ENCODE results near the gene CENPM. TPM values are rescaled to one million over a fixed set of nuclear protein-coding genes. Genes with fewer than 3 reads are reported as not detected.

Gene CENPM
- total RNA-seq, 1 experiment from 2014 or later = 77.5 TPM

- no peaks in the 10 kb centered on the region for H3K4me1 ChIP-seq (ENCODE audit: insufficient read depth, low read length)
- no peak overlapping the region for H2AFZ ChIP-seq (ENCODE audit: low read length)
- H3K4me3 ChIP-seq (ENCODE audit: low read length) = no peak overlapping the region
- no peaks in the 10 kb centered on the region for H3K9me2 ChIP-seq (replicated peaks; ENCODE audit: low read length)
- H3K79me2 ChIP-seq (ENCODE audit: low read length) = no peaks in the 10 kb centered on the region
- H3F3A ChIP-seq (ENCODE audit: low read length, unreplicated experiment) = no peaks in the 10 kb centered on the region
- no peaks in the 10 kb centered on the region for H3K9me3 ChIP-seq (ENCODE audit: low read length)
- TF ChIP-seq CTCF (conservative IDR thresholded peaks at IDR 0.05; ENCODE audit: low read depth, low read length) (no peak), EZH2 (IDR thresholded peaks at IDR 0.05; ENCODE audit: low read length, unreplicated experiment) (no peak), EZH2phosphoT487 (IDR thresholded peaks at IDR 0.05; ENCODE audit: borderline replicate concordance, low read length) (no peak)
- CTCF ChIA-PET = no interaction called here
- no peak overlapping the region for H3K4me2 ChIP-seq (ENCODE audit: low read length)
- H3K27ac ChIP-seq (ENCODE audit: low read length) = no peak overlapping the region
- H3K9ac ChIP-seq (ENCODE audit: low read length) = no peak overlapping the region
- DNase-seq (no peak), ATAC-seq (no peak)
- POLR2A ChIA-PET (ENCODE audit: unreplicated experiment) = no interaction called here
- no peaks in the 10 kb centered on the region for H4K20me1 ChIP-seq (ENCODE audit: low read length)
- intact Hi-C loops (cut with micrococcal nuclease) = no loop called here
- no peaks in the 10 kb centered on the region for H3K36me3 ChIP-seq (ENCODE audit: low read depth, low read length)
- no TSS peak for BruUV-seq (replicated peaks)
- H3K27me3 ChIP-seq (ENCODE audit: low read length) = no peaks in the 10 kb centered on the region
Measured at GRCh38 chr22:41928593-41929417, 18.1 kb downstream of the CENPM start.

- H3K36me3 ChIP-seq (ENCODE audit: low read depth, low read length) = no peaks in the 10 kb centered on the region
- BruUV-seq (replicated peaks) = no TSS peak
- no peak overlapping the region for H3K4me3 ChIP-seq (ENCODE audit: low read length)
- H4K20me1 ChIP-seq (ENCODE audit: low read length) = no peaks in the 10 kb centered on the region
- H3K4me2 ChIP-seq (ENCODE audit: low read length) = no peak overlapping the region
- ATAC-seq (no peak), DNase-seq (no peak)
- CTCF ChIA-PET = no interaction called here
- no peaks in the 10 kb centered on the region for H3K79me2 ChIP-seq (ENCODE audit: low read length)
- no peak overlapping the region for H3K9ac ChIP-seq (ENCODE audit: low read length)
- H3K9me2 ChIP-seq (replicated peaks; ENCODE audit: low read length) = no peaks in the 10 kb centered on the region
- H3K27me3 ChIP-seq (ENCODE audit: low read length) = no peaks in the 10 kb centered on the region
- no peaks in the 10 kb centered on the region for H3F3A ChIP-seq (ENCODE audit: low read length, unreplicated experiment)
- TF ChIP-seq EZH2phosphoT487 (IDR thresholded peaks at IDR 0.05; ENCODE audit: borderline replicate concordance, low read length) = no peak
- no peak for TF ChIP-seq EZH2 (IDR thresholded peaks at IDR 0.05; ENCODE audit: low read length, unreplicated experiment)
- no peak for TF ChIP-seq CTCF (conservative IDR thresholded peaks at IDR 0.05; ENCODE audit: low read depth, low read length)
- H3K9me3 ChIP-seq (ENCODE audit: low read length) = no peaks in the 10 kb centered on the region
- POLR2A ChIA-PET (ENCODE audit: unreplicated experiment) = no interaction called here
- H3K4me1 ChIP-seq (ENCODE audit: insufficient read depth, low read length) = no peaks in the 10 kb centered on the region
- intact Hi-C loops (cut with micrococcal nuclease) = no loop called here
- no peak overlapping the region for H2AFZ ChIP-seq (ENCODE audit: low read length)
- H3K27ac ChIP-seq (ENCODE audit: low read length) = no peak overlapping the region
Measured at GRCh38 chr22:41927813-41928212, 19.1 kb downstream of the CENPM start.

All from PC-3 (cell line).